ENCODE results near the gene ADORA2A. TPM values are rescaled to one million over a fixed set of nuclear protein-coding genes. Genes with fewer than 3 reads are reported as not detected.
A peak's percentile ranks its signal among the peaks of the same experiment; 100 is the strongest.
"Not testable (repeated sequence)": the region's sequence is repeated elsewhere in the genome, so short reads cannot be mapped to it uniquely, and the experiment has no call there.

Gene ADORA2A
- total RNA-seq, 1 experiment from 2014 or later: 0.96 TPM

DNA sequence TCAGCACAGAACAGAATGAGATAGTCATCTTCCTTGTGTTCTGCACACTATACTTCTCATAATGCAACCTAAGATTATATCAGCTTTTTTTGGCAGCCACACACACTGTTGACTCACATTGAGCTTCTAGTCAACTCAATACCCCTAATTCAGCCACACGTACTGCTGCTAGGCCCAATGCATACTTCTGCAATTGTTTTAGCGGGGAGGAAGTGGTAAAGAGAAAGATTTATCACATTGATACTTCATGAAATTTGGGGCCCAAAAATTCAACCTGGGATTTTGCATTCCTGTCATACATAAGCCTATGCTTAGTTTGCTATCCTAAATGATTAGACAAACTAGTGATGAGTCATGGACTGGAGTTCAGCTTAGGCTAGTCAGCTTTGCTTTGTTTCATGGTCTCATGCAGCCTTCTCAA is 59.1 kb downstream of the ADORA2A start:
- no TSS peak for BruUV-seq (replicated peaks)
- DNase-seq (ENCODE audit: unreplicated experiment): peak; percentile 79
- CTCF ChIA-PET: interaction anchor here (1.2 to 2.3 kb wide), 3 partner anchors 19 to 39 kb away, joined by 3 to 12 read pairs (median 4); no protein-coding TSS in a partner anchor
- intact Hi-C loops (cut with micrococcal nuclease): no loop called here
- POLR2A ChIA-PET: interaction anchor here (0.7 to 1.4 kb wide), 7 partner anchors 10 to 476 kb away, joined by 3 to 5 read pairs (median 3); partner anchors contain the start of gene GUCD1
- no peaks in the 10 kb centered on the region for H3K27me3 Mint-ChIP-seq (ENCODE audit: insufficient read depth, unreplicated experiment)
- TF ChIP-seq, protein P1, sequence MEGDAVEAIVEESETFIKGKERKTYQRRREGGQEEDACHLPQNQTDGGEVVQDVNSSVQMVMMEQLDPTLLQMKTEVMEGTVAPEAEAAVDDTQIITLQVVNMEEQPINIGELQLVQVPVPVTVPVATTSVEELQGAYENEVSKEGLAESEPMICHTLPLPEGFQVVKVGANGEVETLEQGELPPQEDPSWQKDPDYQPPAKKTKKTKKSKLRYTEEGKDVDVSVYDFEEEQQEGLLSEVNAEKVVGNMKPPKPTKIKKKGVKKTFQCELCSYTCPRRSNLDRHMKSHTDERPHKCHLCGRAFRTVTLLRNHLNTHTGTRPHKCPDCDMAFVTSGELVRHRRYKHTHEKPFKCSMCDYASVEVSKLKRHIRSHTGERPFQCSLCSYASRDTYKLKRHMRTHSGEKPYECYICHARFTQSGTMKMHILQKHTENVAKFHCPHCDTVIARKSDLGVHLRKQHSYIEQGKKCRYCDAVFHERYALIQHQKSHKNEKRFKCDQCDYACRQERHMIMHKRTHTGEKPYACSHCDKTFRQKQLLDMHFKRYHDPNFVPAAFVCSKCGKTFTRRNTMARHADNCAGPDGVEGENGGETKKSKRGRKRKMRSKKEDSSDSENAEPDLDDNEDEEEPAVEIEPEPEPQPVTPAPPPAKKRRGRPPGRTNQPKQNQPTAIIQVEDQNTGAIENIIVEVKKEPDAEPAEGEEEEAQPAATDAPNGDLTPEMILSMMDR (IDR thresholded peaks at IDR 0.05; ENCODE audit: unreplicated experiment): no peak
- H3K9me3 Mint-ChIP-seq (ENCODE audit: unreplicated experiment): no peaks in the 10 kb centered on the region
- no peak overlapping the region for H3K27ac Mint-ChIP-seq (ENCODE audit: low read depth, unreplicated experiment)
- no peaks in the 10 kb centered on the region for H3K36me3 Mint-ChIP-seq (ENCODE audit: insufficient read depth, unreplicated experiment)
- H3K4me3 Mint-ChIP-seq (ENCODE audit: unreplicated experiment): no peak overlapping the region
- H3K4me1 Mint-ChIP-seq (ENCODE audit: insufficient read depth, unreplicated experiment): peaks cover 30% of the 10 kb centered on the region

DNA sequence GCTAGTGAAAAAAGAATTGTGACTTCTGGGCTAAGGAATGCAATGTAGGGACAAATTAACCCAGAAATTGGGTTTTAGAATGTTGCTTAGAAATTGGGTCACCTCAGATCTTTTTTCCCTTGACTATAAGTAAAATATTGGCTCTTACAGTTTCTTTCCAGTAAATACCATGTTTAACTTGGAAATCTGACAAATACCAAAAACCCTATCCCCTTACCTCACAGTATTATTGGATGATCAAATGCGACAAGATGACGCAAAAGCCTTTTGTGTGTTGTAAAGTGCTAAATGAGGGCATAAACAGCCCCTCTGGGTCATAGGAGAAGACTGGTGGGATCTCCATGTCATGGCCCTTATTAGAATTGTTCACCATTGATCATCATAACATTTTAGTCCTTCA is 61.6 kb downstream of the ADORA2A start:
- intact Hi-C loops (cut with micrococcal nuclease): no loop called here
- CTCF ChIA-PET: no interaction called here
- no peaks in the 10 kb centered on the region for H3K9me3 Mint-ChIP-seq (ENCODE audit: unreplicated experiment)
- peaks cover 15% of the 10 kb centered on the region for H3K4me1 Mint-ChIP-seq (ENCODE audit: insufficient read depth, unreplicated experiment)
- no TSS peak for BruUV-seq (replicated peaks)
- no peaks in the 10 kb centered on the region for H3K27me3 Mint-ChIP-seq (ENCODE audit: insufficient read depth, unreplicated experiment)
- H3K4me3 Mint-ChIP-seq (ENCODE audit: unreplicated experiment): no peak overlapping the region
- no peak overlapping the region for H3K27ac Mint-ChIP-seq (ENCODE audit: low read depth, unreplicated experiment)
- POLR2A ChIA-PET: no interaction called here
- H3K36me3 Mint-ChIP-seq (ENCODE audit: insufficient read depth, unreplicated experiment): no peaks in the 10 kb centered on the region
- TF ChIP-seq, protein P1 (IDR thresholded peaks at IDR 0.05; ENCODE audit: unreplicated experiment): no peak
- no peak for DNase-seq (ENCODE audit: unreplicated experiment)

DNA sequence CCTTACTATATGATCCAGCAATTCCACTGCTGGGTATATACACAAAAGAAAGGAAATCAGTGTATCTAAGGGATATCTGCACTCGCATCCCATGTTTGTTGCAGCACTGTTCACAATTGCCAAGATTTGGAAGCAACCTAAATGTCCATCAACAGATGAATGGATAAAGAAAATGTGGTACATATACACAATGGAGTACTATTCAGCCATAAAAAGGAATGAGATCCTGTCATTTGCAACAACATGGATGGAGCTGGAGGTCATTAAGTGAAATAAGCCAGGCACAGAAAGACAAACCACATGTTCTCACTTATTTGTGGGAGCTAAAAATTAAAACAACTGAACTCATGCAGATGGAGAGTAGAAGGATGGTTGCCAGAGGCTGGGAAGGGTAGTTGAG is 62.0 kb downstream of the ADORA2A start:
- H3K27ac Mint-ChIP-seq (ENCODE audit: low read depth, unreplicated experiment); H3K36me3 Mint-ChIP-seq (ENCODE audit: insufficient read depth, unreplicated experiment); intact Hi-C loops (cut with micrococcal nuclease); BruUV-seq (replicated peaks); H3K4me3 Mint-ChIP-seq (ENCODE audit: unreplicated experiment); DNase-seq (ENCODE audit: unreplicated experiment); H3K9me3 Mint-ChIP-seq (ENCODE audit: unreplicated experiment); H3K27me3 Mint-ChIP-seq (ENCODE audit: insufficient read depth, unreplicated experiment); POLR2A ChIA-PET; CTCF ChIA-PET: not testable (repeated sequence)
- peaks cover 12% of the 10 kb centered on the region for H3K4me1 Mint-ChIP-seq (ENCODE audit: insufficient read depth, unreplicated experiment)

Other genes starting within 250 kb of the ADORA2A start
- gene SUSD2, start 246.1 kb upstream of the ADORA2A start, total RNA-seq (2022): 13.3 and 32.8 TPM in 2 replicates
- 31.5 and 34.6 TPM in 2 replicates for gene GGT5, start 182.5 kb upstream of the ADORA2A start, total RNA-seq (2022)
- 48.7 and 60.4 TPM in 2 replicates for gene SPECC1L, start 156.8 kb upstream of the ADORA2A start, total RNA-seq (2022)
- gene UPB1, start 67.7 kb downstream of the ADORA2A start, total RNA-seq (2022): not detected in 2 replicates
- gene GUCD1, start 127.5 kb downstream of the ADORA2A start, total RNA-seq (2022): 47.0 and 48.4 TPM in 2 replicates
- gene SNRPD3, start 128.4 kb downstream of the ADORA2A start, total RNA-seq (2022): 90.9 and 94.6 TPM in 2 replicates
- gene LRRC75B, start 165.5 kb downstream of the ADORA2A start, total RNA-seq (2022): 2.6 and 3.2 TPM in 2 replicates
- gene GGT1, start 175.6 kb downstream of the ADORA2A start, total RNA-seq (2022): 0.63 and 0.76 TPM in 2 replicates